Middle frontal gyrus (tissue), 1 donor: ENCODE results near the gene CLIC5.

Source experiments
- DNase-seq: peaks from one replicate; pipeline ENCODE4 v3.0.0-alpha.2; 2015; ENCODE audit warnings: low spot score; ENCODE audit errors: extremely low spot score

CLIC5 gene

DNA sequence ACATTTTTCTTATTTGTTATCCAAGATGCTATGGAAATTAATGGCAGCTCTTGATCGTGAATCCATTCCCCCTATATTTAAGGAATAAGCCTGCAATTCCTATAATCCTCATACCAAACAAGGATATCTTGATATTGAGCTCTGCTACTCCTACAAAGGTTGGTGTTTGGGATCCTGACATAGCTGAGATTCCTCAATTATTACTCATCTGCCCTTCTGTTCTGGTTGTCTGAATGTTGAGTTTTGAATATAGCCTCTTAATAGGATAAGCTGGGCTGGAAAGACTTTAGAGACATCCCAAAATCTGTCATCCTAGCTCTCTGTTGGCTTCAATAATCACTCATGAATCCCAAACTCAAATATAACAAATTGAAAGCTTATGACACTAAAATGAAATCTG lies 49.9 kb downstream of the CLIC5 start:
- no peak for DNase-seq

DNA sequence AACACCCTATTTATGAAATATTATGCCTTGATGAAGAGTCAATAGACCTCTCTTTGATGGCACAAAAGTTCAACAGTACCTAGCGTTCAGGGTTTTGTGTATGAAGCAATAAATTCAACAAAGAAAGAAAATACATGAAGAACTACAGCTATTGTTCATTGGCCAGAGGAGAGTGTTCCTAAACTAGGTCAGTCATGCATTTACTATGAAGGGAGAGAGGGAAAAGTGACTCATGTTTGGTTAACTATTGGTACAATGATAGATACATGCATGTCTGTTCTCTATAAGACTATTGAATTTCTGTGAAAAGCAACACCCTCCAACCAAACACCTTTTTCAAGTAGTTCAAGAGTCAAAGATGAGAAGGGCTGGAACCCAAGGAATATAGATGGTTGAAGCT lies 50.7 kb downstream of the CLIC5 start:
- DNase-seq: no peak

DNA sequence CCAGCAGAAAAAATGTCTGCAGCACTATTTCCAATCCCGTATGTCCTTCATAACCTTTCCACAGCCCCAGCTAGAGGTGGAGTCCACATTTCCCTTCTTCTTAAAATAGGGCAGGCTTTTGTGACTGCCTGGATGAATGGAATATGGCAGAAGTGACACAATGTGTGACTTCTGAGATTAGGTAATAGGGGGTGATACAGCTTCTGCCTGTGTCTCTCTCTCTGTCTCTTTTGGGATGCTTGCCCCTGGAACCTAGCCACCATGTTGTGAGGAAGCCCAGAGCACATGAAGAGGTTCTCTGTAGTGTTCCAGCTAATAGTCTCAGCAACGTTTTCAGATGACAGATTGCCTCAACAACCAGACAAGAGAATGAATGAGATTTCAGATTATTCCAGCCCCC lies 51.4 kb downstream of the CLIC5 start:
- DNase-seq: no peak

DNA sequence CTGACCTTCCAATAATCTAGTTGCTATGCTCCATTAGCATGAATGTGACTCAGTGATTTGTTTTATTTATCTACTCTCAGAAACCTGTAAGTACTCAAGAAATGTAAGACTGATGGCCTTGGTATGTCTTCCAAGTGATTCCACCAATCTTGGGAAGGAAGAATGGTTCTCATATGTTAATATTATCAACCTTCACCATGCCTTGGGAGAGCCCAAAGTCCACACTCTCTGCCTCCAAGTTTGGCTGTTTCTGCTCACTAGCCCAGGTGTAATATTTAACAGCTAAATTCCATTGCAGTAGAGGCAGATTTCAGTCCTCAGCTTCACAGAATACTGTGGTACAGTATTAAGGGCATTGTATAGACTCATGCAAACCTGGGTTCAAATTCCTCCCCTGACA lies 51.8 kb downstream of the CLIC5 start:
- no peak for DNase-seq

DNA sequence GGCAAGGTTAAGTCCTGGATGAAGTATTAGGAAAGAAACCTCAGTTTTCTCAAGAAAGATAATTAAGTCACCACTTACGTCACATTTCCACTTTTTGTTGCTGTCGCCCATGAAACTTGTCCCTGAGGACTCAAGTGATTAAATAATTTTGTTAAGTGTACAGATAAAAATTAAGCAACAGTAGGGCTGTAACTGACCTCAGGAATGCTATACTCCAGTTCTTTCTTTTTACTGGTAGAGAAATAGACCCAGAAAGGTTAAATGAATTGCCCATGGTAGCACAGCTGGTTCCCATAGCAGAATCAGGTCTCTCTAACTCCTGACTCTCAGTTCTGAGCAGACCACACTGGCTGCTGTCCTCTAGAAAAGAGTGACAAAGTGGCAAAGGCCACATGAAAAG lies 54.5 kb downstream of the CLIC5 start:
- DNase-seq: no peak

DNA sequence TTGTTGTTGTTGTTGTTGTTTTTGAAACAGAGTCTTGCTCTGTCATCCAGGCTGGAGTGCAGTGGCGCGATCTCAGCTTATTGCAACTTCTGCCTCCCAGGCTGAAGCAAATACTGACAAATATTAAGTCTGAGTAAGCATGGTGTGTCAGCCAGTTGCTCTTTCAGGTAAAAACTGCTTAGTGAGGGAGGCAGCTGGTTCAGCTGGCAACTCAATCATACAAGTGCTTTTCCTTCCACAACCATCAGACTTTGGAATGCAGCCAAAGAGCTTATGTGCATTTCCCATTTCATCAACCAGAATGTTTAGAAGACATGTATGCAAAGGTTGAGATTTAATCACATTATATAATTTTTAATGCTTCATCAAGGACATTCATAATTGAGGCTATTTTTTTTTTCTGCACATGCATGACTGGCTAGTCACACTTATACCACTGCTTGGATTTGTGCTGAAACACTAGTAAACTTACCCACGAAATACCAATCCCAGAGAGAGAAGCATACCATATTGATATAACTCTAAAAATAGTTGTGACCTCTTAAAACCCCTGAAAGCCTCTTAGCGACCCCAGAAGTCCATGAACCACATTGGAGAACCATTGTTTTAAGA lies 56.0 kb downstream of the CLIC5 start:
- DNase-seq: no peak

DNA sequence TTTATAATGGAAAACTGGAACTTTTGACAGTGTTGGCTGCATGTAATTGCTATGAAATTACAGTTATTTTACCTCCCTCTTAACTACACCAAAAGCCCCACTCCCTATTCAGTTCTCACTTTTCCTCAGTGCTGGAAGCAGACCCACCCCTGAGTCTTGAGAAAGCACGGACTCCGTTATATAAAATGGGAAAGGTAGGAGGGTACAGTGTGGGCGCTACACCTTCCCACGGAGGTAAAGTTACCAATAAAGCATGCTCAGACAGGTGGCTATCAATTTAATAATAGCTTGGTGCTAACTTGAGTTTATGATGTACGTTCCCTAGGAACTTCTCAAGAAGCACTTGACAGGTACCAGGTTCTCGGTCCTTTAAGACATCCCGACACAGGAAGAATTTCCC lies 59.0 kb downstream of the CLIC5 start:
- DNase-seq: no peak

DNA sequence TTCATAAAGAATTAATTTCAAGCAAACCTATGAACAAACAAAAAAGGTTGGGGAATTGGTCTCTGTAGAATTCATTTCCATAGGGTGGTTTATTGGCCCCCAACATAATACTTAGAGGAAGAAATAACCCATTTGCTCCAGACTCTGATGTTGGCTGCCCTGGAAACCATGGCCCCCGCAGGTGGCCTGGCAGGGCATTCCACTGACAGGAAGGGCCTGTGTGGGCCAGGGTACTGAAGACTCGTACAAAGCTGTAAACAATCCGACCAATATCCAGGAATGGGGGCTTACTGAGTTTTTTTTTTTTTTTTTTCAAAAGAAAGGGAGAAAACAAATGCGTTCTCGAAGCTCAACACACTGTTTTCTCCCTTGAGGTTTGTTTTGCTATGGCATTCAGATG lies 59.5 kb downstream of the CLIC5 start:
- DNase-seq: no peak

DNA sequence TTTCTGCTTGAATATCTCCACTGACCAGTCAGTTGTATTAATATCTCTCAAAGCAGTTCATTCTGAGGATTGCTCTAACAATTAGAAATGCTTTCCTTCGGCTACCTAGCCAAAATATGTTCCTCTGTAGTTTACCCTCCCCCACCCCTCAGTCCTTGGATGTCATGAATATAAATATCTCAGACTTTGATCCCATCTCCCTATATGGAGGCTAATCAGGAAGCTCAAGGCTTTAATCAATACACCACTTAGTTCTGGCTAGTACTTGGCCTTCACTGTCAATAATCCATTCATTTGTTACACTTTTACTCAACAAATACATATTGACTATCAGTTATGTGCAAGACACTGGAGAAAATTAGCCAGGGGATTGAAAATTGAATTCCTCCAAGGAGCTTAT lies 60.1 kb downstream of the CLIC5 start:
- DNase-seq: no peak

DNA sequence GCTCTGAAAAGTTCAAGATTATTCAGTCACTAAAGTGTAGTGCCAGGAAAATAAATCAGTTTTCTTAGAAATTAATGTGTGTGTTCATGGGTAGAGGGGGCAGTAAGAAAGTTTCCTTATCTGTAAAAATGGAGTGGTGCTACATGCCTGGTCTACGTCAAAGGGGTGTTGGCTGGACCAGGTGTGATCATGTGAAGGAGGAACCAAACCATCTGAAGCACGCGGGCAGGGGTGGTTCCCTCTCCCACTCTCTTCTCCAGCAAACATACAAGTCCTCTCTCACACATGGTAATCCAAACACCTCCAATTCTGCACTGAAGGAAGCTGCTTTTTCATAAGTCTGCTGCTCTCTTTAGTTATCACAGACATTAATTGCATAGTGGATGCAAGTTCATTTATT lies 63.1 kb downstream of the CLIC5 start:
- DNase-seq: no peak

DNA sequence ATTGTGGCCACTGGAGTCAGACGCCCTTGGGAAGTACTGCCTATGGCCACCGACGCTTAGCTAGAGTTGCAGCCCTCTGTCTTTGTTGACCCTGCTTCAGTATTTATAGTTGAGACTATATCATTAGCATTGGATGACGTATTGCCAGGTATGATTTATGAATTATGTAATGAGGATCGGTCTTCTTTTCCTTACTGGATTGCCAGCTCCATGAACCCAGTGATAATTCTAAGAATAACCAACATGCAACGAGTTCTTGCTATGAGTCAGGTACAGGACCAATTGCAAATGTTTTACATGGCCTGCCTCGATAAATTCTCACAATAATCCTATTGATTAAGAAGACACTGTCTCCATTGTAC lies 63.5 kb downstream of the CLIC5 start:
- no peak for DNase-seq

DNA sequence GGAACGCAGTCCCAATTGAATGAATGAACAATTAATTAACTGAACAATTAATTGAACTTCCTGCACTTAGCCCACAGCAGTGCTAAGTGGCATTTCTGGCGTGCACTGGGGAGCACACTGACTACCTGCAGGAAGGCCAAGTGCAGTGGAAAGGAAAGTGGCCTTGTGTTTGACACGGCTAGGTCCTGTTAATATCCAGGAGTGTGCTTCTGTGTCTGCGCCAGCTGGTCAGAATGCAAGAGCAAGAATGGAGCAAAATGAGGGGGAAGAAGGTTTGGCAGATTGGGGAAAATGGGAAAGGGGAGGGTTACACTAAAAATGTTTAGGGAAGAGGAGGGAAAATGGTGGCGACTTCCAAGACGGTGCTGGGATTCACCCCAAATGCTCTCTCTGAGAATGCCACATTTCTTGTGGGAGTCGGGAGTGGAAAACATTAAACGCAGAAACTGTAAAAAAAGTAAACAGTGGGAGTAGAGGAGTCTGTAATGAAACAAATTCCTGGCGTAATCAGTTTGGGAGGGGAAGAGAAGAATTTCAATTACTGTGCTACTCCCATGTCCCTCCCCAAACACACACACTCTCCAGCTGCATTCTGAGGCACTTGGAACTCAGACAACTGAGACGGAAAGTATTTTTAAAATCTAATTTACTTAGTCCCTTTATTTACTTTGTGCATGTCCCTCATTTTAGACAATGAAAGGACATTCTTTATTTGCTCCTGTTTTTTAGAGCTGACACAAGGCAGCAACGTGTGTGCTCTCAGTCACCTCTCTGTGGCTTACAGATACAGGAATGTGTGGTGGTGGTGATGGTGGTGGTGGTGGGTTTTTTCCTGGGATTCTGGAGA lies 64.1 kb downstream of the CLIC5 start:
- no peak for DNase-seq

DNA sequence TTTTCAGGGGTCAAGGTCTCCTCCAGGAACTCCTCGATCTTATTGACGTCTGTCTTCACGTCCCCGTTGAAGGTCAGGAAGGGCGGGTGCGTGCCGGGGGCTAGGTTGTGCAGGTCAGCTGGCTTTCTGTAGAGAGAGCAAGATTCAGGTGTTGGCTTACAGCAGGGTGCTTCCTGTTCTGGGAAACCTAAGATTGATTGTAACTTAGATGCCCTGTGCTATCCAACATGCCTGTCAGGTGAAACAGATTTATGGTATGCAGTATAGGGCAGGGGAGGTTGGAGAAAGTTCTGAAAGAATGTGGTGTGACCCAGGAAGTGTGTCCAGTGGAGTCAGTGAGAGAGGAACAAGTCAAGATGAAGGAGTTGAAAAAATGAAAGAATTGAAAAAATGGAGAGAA lies 66.4 kb downstream of the CLIC5 start:
- DNase-seq: no peak

DNA sequence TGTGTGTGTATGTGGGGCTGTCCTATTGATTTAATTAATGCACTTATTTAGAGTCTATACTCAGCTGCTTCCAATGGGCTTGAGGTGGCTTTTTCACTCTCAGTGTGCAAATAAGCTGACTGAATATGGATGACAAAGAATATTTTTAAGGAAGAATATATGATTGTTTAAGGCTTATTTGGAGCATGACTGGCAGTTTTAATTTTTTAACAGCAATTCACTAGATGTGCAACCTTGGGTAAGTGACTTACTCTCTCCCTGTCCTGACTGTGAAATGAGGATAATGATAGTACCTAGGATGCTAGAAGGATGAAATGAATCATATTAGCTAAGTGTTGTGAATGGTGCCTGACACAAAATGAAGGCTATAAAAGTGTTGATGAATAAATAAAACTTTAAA lies 67.9 kb downstream of the CLIC5 start:
- DNase-seq: no peak

DNA sequence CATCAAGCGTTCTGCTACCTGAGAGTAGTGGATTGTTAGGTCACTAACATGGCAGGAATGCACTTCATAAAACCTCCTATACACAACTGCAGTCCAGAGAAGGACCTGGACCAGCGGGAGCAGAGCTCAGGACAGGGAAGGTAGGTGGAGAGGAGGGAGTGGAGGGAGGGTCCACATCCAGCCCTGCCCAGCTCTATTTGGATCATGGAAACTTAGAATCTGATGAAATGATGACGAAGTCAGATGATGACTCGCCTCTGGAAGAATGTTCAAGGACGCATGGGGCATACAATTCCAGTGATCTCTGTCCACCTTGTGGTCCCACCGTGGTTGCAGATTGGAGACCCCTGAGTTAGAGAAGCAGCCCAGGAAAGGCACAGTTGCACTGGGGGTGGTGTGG lies 68.8 kb downstream of the CLIC5 start:
- DNase-seq: no peak

DNA sequence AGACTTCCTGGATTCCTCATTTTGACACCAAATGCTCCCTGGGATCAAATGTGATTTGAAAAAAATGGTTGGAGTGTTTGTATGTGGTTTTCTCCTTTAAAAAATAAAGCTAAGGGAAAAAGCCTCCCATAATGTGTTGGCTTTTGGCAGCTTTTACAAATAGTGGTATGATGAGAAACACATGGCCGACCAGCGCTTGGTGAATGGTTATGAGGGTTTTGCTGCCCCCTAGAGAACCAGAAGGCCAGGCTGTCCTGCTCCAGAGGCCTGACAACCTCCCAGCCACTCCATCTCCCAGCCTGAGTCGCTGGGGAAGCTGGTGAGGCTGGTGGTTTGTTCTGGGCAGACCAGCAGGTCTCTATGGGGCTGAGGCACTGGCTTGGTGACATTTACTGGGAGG lies 69.3 kb downstream of the CLIC5 start:
- no peak for DNase-seq

DNA sequence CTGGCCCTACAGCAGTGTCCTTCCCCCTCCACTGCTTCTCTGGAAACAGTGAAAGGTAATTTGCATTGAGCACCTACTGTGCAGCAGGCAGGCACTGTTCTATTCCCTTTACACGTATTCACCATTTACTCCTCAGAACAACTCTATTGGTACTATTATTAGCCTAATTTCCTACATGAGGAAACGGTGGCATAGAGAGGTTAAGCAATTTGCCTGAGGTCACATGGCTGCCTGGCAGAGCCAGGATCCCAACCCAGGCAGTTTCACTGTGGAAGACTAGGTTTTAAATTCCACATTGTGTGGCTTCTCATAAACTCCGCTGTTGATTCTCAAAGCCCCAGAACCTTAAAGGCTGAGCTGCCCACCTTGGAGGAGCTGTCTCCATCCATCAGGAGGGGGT lies 72.7 kb downstream of the CLIC5 start:
- no peak for DNase-seq

DNA sequence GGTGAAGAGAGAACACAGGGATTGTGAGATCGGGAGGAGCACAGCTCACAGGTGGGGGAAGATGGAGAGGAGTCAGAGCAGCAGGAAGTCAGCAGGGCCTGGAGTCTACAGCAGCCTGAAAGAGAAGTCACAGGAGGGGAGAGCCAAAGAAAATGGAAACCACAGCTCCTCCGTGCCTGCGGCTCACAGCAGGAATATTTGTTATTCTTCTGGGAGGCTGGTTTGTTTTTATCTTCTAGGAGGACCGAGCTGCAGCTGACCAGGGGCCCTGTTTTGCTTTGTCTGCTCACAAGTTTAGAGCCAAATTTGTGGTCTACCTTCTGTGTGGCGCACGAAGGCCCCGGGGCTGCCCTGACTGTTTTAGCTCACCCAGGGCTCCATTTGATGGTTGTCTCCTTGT lies 81.8 kb downstream of the CLIC5 start:
- DNase-seq: no peak

DNA sequence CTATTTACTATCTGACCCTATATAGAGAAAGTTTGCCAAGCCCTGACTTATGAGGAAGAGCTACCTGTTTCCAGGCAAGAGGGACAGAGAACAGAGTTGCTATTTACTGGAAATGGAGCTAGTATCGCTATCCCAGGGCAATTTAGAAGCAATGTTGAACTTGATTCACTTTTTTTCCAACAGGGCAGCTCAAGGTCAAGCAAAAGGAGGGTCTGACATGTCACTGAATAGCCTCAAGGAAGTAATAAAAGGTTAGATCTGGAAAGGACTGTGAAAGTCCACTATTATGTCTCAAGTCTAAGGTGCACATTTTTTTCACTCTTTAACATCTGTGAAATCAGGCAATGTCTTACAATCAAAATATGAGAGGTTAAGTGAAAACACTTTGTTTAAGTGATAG lies 84.4 kb downstream of the CLIC5 start:
- no peak for DNase-seq

DNA sequence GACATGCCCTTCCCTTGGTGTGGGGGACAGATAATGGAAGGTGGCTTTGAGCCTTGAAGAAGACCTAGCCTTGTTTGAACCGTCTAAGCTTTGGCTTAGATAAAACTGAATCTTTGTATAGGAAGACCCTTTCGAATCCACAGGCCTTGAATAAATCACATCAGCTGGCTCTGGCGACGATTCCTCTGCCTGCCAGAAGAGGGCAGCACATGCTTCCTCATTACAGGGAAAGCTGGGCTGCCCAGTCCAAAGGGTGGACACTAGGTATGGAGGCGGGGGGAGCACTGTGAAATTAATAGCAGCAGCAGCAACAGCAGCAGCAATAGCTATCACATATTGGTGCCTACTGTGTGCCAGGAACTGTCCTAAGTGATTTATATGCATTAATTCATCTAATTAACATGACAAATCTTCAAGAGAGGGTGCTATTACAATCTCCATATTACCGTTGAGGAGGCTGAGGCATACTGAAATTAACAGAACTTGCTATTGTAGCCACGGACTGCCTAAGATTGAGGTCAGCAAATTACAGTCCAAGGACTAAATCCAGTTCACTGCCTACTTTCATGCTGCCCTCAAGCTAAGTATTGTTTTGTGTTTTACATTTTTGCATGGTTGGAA lies 85.1 kb downstream of the CLIC5 start:
- DNase-seq: peak; percentile 52

DNA sequence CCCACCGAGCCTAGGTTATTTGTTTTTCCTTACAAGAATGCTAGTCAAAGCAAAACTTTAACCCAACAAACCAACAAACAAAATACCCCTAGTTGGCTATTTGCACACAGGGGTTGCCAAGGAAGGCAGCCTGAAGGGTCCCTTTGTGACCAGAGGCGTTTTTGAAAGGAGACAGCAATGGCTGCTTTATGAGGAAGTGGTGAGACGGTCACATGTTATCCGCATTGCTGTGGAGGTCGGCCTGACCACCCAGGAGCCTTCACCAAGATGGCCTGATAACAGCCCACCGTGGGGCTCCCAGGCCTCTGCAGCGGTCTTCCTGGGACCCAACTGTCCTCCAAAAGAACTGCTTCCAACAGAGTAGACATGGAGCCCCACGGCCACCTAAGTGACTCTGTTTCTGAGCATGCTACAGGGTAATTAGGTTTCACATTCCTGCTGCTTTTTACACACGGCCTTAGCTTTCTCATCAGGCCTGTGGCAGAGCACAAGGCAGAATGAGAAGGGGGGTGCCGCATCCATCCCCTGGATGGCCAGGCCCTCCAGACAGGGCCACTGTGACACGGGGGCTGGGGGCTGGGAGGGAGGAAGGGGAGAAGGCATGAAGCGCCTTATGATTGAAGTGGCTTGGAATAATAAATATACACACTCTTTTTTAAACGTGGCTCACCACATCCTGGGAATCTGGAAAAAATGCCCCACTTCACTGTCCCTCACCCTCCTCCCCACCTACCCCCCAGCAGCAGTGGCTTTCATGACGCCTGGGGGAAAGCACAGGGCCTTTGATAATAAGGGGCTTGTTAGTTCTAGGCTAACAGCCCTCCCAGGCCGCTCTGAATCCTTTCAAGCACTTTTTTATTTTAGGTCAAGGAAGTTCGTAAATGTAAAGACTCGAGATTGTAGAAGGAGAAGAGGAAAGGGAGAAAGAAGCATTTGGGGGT lies 86.0 kb downstream of the CLIC5 start:
- DNase-seq: no peak
